ENCODE results near the gene GLRX2.

DNA sequence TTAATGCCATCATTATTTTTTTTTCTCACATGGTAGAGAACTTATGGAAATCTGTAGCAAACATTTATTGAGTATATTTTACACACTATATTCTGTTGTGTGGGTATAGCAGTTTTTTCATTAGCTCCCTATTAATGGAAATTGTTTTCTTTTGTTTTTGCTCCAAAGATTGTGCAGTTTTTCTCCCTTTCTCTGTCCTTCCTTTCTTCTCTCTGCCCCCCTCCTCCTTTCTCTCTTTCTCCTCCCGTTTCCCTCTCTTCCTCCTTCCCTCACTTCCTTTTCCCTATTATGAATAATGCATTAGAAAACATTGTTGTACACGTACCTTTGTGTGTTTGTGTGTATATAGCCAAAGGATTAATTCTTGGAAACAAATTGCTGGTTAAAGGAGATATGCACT is 37.2 kb upstream of the GLRX2 start:
- TF ChIP-seq POLR2A (IDR thresholded peaks at IDR 0.05; ENCODE audit: low read length) (no peak), GATA1 (IDR thresholded peaks at IDR 0.05; ENCODE audit: low read depth, low read length) (no peak)

Measured in erythroblast (primary cell).